ENCODE measurements around the gene CREB3L2. TPM values are rescaled to one million over a fixed set of nuclear protein-coding genes. Genes with fewer than 3 reads are reported as not detected.

The CREB3L2 gene
- total RNA-seq, 4 donors from 2014 or later, result 43.5 to 73.0 (median 51.2) TPM

DNA sequence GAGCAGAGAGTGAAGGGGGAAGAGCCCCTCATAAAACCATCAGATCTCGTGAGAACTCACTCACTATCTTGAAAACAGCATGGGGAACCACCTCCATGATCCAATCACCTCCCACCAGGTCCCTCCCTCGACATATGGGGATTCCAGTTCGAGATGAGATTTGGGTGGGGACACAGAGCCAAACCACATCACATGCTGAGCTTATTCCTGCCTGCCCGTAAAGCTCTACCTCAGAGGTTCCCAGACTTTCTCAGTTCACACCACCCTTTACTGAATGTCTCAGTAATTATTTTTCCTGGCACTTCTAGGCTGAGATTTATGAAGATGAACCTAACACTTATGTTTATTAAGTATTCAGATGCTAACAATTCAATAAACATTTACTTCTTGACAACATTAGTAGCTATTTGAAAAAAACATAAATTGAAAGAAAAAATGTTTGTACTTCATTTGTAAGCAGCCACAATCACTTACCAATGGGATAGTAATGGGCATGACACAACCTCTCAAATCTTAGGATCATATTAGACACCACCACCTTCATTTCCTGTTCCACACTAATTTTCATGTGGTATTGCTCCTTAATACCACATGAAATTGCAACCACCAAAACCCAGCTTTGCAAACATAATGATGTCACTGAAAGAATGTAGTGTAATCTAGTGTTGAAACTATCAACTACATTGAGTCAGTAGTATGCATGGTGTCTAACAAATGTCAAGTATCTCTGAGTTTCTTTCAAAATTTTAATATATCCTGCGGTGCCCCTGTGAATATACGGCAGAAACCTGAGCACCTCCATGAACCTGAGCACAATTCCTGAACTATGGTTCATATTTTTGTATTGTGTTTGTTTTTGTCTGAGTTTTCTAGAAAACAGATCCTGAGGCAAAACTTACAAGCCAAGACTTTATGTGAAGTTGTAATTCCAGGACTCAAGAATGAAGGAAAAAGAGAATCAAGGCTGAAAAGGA lies 150.6 kb downstream of the CREB3L2 start:
- WGBS, 2 donors, result 80 to 81% methylated on average over 6 of the region's 6 CpGs
- peaks cover 0 to 34% (median 0%) of the 10 kb centered on the region in 3 donors for H3K36me3 ChIP-seq
- no peak for DNase-seq (ENCODE audit: low spot score in 2 of 2)
- H3K27ac ChIP-seq, result no peak overlapping the region
- H3K4me3 ChIP-seq, result no peak overlapping the region
- H3K4me1 ChIP-seq, result peaks cover 0 to 12% (median 8%) of the 10 kb centered on the region in 4 donors
- peaks cover 0 to 15% of the 10 kb centered on the region in 2 donors for H3K27me3 ChIP-seq
- TF ChIP-seq POLR2A (IDR thresholded peaks at IDR 0.05) (no peak), EP300 (IDR thresholded peaks at IDR 0.05) (no peak)
- TF ChIP-seq, protein P1, sequence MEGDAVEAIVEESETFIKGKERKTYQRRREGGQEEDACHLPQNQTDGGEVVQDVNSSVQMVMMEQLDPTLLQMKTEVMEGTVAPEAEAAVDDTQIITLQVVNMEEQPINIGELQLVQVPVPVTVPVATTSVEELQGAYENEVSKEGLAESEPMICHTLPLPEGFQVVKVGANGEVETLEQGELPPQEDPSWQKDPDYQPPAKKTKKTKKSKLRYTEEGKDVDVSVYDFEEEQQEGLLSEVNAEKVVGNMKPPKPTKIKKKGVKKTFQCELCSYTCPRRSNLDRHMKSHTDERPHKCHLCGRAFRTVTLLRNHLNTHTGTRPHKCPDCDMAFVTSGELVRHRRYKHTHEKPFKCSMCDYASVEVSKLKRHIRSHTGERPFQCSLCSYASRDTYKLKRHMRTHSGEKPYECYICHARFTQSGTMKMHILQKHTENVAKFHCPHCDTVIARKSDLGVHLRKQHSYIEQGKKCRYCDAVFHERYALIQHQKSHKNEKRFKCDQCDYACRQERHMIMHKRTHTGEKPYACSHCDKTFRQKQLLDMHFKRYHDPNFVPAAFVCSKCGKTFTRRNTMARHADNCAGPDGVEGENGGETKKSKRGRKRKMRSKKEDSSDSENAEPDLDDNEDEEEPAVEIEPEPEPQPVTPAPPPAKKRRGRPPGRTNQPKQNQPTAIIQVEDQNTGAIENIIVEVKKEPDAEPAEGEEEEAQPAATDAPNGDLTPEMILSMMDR (IDR thresholded peaks at IDR 0.05), result no peak
- no peaks in the 10 kb centered on the region for H3K9me3 ChIP-seq

DNA sequence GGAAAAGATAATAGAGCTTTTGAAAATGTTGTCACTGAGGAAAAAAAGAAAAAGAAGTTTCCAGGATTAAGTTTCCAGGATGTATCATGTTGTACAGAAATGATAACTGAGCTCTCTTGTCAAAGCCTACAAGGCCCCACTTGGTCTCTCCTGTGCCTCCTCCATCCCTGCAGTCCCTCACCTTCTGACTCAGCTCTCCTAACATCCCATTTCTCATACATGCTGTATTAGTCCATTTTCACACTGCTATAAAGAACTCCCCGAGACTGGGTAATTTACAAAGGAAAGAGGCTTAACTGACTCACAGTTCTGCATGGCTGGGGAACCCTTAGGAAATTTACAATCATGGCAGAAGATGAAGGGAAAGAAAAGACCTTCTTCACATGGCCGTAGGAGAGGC lies 151.3 kb downstream of the CREB3L2 start:
- Histone ChIP-seq H3K36me3 (peaks cover 0 to 32% (median 0%) of the 10 kb centered on the region in 3 donors), H3K27me3 (peaks cover 0 to 22% of the 10 kb centered on the region in 2 donors), H3K4me1 (peaks cover 0 to 16% (median 11%) of the 10 kb centered on the region in 4 donors), H3K9me3 (no peaks in the 10 kb centered on the region), H3K27ac (no peak overlapping the region), H3K4me3 (no peak overlapping the region)
- WGBS, 2 donors, result 64 to 66% methylated on average over 2 of the region's 2 CpGs
- TF ChIP-seq EP300 (IDR thresholded peaks at IDR 0.05), result no peak
- TF ChIP-seq, protein P1 (IDR thresholded peaks at IDR 0.05), result no peak
- TF ChIP-seq POLR2A (IDR thresholded peaks at IDR 0.05), result no peak
- no peak for DNase-seq (ENCODE audit: low spot score in 2 of 2)

DNA sequence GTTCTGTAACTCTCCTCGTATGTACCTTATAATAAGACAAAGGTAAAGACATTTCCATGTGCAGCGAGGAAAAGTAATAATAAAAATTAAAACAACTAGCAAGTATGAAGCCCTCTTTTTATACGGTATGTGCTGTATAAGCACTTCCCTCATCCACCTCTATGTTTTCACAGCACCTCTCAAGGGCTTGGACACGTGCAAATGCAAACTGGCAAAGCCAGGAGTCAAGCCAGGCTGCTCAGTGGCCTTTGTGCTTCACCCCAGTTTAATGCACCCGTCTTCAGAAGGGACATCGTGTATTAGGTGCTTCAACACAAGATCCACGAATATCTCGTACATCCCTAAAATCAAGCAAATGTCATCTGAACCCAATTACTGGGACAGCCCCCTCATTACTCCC lies 153.8 kb downstream of the CREB3L2 start:
- no peak overlapping the region for H3K4me3 ChIP-seq
- H3K9me3 ChIP-seq, result no peaks in the 10 kb centered on the region
- H3K4me1 ChIP-seq, result peaks cover 0 to 16% (median 11%) of the 10 kb centered on the region in 4 donors
- DNase-seq (ENCODE audit: low spot score in 2 of 2), result no peak
- H3K27ac ChIP-seq, result no peak overlapping the region
- peaks cover 0 to 41% of the 10 kb centered on the region in 2 donors for H3K27me3 ChIP-seq
- H3K36me3 ChIP-seq, result peaks cover 0 to 14% (median 0%) of the 10 kb centered on the region in 3 donors
- 77 to 83% methylated on average over 8 of the region's 8 CpGs for WGBS, 2 donors
- TF ChIP-seq, protein P1 (IDR thresholded peaks at IDR 0.05), result no peak
- TF ChIP-seq EP300 (IDR thresholded peaks at IDR 0.05) (no peak), POLR2A (IDR thresholded peaks at IDR 0.05) (no peak)

DNA sequence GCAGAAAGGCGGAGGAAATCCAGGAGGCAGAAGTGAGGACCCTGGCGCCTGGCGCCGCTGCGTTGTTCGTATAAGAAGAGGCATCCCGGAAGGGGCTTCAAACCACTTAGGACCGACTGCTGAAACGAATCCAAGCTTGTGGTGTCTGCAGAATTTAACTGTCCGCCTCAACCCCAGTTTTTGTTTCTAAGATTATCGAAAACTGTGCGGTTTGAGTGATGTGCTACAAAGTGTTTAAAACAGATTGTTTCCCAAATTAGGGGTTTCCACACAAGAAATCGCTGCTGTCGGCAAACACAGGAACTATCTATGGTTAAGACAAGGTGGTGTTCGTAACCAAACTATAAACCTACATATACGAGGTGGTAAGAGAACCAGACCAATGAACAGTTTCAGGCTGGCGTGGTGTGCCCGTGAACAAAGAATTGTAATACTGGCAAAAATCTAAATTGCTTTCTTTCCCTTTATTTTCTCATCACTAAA lies 154.3 kb downstream of the CREB3L2 start:
- peaks cover 0 to 41% of the 10 kb centered on the region in 2 donors for H3K27me3 ChIP-seq
- peak overlapping the region in 2 of 4 donors; percentile 28 to 43 for H3K4me3 ChIP-seq
- peaks cover 0 to 16% (median 11%) of the 10 kb centered on the region in 4 donors for H3K4me1 ChIP-seq
- TF ChIP-seq EP300 (IDR thresholded peaks at IDR 0.05) (no peak), POLR2A (IDR thresholded peaks at IDR 0.05) (no peak)
- TF ChIP-seq, protein P1 (IDR thresholded peaks at IDR 0.05), result no peak
- H3K9me3 ChIP-seq, result no peaks in the 10 kb centered on the region
- WGBS, 2 donors, result 30 to 37% methylated on average over 17 to 18 of the region's 18 CpGs
- H3K36me3 ChIP-seq, result peaks cover 0 to 10% (median 0%) of the 10 kb centered on the region in 3 donors
- peak in 1 of 2 donors; percentile 7 for DNase-seq (ENCODE audit: low spot score in 2 of 2)
- H3K27ac ChIP-seq, result no peak overlapping the region
